ENCODE results near the gene TMX1.

The TMX1 gene

GRCh38 chr14:51293912-51294389 lies 53.9 kb downstream of the TMX1 start:
- DNase-seq: no peak

GRCh38 chr14:51294951-51295525 lies 55.0 kb downstream of the TMX1 start:
- no peak for DNase-seq

DNA sequence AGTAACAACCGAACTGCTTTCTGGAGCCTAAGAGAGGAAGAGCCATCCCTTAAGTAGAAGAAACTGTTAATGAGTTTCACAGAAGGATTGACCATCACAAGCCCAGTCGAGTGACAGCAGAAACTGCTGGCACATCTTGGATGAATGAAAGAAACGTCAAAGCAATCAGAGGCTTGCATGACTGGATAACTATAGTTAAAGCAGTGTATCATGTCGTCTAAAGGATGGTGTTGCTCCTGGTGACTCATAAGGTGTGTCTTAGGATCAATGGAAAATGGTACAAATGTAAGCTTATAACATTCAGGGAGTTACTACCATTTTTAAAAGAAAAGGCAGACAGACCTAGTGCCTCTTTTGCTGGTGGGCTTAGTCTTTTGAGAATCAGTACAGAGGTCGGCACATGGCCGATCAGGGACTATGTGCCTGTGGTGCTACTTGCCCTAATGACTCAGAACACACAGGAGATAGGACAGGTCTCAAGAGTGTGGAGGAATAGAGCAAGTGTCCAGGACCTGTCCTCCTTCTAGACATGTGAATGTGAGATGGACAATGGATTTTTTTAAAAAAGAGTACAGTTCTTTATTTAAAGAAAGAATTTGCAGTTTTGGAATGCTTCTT lies 55.7 kb downstream of the TMX1 start:
- no peak for DNase-seq

DNA sequence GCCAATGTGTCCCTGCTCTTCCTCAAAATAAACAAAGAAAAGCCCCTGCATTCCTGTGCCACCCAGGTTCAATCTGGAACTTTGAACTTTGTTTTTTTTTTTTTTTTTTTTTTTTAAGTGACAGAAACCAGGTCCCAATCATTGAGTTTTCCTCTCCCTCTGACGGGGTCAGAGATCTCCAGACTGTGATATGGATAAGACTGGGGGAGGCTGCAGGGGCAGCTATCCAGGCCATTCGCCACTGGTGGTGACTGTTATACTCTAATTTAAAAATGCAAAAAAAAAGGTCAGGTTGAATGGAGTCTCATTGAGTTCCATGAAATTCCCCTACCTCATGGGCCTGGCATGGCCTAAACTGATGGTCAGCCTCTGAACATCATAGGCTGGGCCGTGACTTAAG lies 57.0 kb downstream of the TMX1 start:
- DNase-seq: no peak

- DNase-seq: peak; percentile 10
These were observed 58.8 kb downstream of the TMX1 start for GRCh38 chr14:51298895-51299294.

DNA sequence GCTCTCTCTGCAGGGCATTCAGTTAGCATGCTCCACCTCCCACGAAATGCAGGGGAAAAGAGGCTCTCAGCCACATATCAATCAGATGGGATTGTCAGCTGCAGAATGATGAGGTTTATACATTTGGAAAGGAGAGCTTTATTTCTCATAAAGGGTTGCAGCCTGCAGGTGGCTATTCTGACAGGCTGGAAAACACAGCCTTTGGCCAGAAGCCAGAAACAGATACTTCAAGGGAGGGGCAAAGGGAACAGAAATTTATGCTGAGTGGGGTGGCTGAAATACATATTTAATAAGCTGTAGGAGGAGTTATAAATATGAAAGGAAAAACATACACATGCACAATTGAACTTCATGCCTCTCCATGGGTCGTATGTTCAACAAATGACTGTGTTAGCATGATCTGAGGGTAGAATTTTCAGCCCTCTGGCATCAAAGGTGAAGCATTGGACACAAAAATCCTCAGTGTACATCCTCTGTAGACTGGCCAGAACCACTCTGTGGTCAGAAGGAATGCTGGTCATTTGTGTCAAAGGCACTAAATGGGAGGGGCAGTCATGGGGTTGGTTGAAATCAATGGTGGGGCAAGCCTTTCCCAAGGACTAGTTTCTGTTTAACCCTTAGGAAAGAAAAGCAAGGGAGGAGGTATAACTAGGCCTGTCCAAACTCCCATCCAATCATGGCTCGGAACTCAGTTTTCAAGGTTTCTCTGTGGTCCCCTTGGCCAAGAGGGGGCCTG lies 62.4 kb downstream of the TMX1 start:
- no peak for DNase-seq

DNA sequence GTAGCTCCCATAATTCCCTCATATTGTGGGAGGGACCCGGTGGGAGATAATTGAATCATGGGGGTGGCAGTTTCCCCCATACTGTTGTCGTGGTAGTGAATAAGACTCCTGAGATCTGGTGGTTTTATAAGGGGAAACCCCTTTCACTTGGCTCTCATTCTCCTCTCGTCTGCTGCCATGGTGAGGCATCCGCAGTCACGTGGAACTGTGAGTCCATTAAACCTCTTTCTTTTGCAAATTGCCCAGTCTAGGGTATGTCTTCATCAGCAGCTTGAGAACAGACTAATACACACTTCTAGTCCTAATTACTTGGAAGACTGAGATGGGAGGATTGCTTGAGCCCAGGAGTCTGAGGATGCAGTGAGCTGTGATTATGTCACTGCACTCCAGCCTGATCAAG lies 64.4 kb downstream of the TMX1 start:
- DNase-seq: peak; percentile 19

DNA sequence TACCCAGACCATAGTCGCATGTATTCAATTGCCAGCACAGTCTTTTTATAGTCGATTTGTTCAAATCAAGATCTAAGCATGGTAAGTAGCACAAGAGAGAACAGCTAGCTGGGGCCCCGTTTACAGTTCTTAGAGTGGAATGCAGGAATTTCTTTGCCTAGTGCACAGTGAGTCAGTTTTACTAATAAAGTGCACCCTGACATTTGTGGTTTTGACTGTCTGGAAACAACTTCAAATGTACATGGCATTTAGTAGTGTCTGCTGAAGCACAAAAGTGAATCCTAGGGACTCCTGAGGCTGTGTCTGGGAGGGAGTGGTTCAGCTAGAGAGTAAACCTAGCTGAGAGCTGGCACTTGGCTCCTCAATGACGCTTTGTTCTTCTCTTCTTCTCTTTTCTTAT lies 64.9 kb downstream of the TMX1 start:
- DNase-seq: no peak

GRCh38 chr14:51305751-51306150 lies 65.7 kb downstream of the TMX1 start:
- no peak for DNase-seq
